ENCODE results near the gene PRKD1.

The PRKD1 gene

DNA sequence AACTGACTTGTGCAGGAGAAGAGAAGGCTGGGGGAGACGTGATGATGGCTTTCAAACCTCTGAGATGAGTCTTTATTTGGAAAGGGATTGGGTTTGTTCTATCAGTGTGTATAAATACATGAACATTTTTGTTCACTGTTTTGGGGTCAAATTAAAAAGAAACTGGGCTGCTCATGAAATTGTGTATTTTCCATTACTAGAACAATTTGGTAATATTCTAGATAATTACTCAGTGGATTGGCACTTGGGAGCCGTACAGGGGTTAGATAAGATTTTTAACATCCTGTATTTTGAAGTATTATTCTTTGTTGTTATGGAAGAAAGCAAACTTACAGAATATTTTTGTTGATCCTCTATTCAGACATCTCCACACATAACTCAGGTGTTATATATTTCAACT is 340.6 kb downstream of the PRKD1 start:
- no peak for DNase-seq

DNA sequence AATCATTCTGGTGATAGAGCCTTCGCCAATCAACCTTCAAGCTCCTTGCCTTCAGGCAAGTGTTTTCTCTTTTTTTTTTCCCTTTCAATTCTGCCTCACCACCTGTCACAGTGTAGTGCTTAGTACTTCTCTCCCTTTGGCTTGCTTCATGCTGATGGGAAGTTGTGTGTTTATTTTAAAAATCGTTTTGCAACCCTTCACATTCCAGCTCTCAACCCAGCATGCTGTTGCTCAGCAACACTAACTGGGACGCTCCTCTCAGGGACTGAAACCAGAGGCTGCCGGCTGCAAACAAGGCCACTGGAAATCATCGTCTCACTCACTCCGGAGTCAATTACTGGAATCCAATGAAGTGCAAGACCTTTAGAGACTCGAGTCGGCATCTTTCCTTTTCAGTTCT is 342.7 kb downstream of the PRKD1 start:
- DNase-seq = no peak

DNA sequence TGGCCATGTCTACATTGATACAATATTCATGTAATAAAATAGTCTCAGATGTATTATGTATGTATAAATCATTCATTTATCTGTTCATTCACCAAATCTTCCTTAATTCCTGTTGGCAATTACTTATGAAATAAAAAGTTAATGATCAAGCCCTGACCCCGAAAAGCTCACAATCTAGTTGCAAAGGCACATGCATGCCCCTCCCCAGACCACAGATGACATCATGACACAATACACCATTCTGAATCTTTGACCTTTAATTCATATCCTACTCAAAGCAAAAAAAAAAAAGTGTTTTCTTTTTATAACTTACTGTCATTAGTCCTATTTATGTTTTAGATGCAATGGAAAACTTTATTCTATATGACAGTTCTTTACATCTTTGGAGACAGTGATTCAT is 346.9 kb downstream of the PRKD1 start:
- no peak for DNase-seq

DNA sequence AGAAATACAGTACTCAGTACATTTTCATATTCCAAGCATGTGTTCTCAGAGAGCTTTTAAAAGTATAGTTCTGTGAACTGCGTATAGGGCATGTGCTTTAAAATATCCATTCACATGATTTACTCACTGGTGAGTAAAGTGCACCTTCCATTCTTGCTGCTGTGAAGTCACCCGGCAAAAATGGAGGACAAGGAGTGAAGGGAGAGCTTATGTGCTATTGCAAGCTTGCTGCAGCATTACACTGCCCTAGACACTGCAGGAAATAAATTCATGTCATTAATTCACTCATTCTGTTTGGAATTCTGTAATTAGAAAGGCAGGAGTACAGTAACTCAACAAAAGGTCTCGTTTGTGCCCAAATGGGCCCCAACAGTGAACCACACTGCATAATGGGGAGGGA is 347.8 kb downstream of the PRKD1 start:
- no peak for DNase-seq

DNA sequence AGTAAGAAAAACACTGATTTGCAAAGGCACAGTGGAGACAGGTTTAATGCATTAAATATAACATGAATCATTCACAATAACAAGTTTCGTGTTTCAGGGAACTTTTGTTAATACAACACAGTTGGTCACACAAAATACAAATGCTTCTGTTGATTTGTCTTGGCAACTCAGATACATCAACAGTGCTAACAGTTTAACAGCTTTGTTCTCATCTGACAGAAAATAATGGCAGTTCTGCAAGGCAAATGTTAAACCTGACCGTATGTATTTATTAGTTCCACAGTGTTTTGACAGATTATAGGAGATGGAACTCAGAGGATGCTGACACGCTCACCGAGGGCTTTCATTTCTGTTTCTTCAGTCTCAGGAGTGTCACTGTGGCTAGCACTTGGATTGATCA is 350.7 kb downstream of the PRKD1 start:
- no peak for DNase-seq

DNA sequence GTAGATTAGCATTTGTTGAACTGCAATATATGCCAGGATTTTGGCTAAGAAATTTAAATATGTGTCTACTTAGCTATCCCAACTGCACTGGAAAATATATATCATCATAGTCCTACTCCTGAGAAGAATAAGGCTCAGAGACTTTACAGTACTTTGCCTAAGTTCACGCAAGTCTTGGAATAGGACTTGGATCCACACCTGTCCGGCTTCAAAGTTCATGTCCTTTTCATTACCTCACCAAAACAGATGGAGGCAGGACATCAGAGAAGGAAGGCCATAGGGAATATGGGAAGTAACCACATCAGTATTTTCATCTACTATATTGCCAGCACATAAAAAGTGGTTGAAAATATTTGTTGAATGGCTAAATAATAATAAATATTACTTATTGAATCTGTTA is 358.5 kb downstream of the PRKD1 start:
- DNase-seq = no peak

DNA sequence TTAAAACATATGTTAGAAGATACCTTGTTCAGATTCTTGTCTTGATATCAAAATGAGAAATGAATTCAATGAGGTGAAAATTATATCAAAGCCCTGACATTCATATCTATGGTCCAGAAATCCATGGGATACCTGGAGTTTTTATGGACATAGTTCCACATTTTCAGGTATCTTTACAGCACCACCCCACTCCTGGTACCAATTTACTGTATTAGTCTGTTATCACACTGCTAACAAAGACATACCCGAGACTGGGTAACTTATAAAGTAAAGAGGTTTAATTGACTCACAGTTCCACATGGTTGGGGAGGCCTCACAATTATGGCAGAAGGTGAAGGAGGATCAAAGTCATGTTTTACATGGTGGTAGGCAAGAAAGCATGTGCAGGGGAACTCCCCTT is 361.5 kb downstream of the PRKD1 start:
- no peak for DNase-seq

DNA sequence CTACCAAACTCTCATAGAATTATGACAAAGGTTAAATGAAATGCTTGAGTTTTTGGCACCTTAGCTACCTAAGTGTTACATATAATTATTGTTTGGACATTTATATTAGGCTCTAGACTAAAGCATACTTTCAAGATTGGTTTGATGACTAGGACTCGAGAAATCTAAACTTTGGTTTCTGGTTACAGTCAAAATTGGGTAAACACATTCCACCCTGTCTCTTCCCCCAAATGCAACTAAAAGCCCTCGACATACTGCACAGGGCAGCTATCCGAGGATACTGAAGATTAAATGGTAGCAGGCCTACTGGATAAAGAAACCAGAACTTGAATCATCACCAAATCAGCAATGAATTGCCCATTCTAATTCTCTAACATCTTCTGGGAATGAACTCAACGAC is 369.1 kb downstream of the PRKD1 start:
- DNase-seq = no peak

DNA sequence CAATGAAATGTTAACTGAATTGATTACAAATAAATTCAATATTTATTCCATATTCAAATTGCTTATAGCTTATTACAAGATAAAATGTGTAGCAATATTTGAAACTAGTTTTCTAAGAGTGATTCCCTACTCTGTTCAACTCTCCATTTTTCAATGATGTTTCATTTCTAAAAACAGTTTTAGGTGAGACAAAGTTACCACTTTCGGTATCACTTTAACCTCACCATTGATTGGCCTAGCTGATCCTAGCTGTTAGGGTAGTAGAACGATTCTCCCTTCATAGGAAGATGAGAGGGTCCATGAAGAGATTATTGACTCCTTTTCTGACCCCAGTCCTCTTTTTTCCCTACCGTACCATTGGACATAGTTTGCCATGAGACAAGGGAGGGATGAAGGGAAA is 373.3 kb downstream of the PRKD1 start:
- DNase-seq = no peak

DNA sequence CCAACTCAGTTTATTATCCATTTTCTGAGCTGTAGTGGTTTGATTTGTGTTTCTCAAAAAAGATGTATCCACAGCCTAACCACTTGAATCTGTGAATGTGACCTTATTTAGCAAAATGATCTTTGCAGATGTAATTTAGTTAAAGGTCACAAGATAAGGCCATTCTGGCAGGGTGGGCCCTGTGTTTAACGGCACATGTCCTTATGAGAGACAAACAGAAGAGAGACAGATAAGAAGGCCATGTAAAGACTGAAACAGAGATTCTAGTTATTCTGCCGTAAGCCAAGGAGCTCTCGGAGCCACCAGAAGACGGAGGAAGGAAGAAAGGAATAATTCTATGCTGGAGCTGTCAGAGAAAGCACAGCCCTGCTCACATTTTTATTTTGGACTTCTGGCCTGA is 374.2 kb downstream of the PRKD1 start:
- DNase-seq = no peak

DNA sequence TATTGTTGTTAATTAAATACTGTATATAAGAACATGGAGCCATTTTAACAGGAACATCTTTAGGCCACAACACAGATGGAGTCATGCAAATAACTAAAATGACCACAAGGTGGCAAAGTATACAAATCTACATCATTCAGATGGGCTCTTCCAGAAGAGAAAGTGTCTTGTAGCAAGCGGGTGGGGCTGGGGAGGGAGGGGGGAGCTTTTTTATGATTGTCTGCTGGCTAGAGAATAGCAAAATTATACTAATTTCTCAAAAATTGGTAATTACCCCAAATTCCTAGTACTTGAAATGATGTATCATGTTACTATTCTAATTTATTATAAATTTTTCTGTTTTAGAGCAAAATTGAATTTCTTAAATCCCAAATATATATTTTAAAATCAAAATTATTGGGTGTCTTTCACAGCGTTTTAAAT is 378.7 kb downstream of the PRKD1 start:
- peak; percentile 26 to 47 for DNase-seq

DNA sequence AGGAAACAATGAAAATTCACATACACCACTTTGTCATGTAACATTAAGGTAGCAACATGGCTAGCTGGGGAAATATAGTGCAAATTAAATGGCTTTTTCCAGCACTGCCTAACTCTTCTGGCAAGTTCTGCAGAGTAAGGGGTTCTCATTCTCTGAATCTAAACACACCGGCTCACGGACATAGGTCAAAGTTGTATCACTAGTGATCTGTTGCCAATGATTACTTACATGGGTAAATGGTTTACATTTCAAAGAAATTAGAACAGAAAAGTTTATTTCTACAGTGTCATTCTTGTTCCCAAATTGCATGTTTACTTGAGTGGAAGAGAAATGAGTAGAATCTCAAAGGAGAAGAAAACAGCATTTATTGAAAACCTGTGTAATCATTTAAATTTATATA is 381.9 kb downstream of the PRKD1 start:
- no peak for DNase-seq

DNA sequence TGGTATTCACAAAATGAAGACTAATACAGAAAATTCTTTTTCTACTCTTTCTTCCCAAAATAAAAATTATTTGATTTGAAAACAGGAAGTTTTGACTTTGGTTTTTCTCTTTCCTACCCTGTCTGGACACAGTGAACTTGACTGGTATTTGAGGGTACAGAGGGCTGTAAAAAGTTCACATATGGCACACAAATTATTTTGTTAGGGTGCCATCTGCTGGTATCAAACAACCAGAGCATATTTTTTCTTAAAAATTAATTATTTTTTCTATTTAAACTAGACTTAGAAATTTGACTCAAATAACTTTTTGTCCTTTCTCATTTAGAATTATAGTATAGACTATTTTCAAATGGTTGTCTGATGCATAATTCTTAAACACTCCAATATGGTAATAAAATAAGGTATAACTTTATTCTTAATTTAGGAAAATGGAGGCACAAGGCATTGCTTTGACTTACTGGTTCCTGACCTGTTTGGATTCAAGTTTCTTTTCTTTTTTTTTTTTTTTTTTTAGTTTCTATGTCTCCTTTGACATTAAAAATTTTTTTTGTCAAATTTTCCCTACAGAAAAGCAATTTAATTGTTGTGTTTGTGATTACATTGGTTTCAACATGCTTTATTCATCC is 390.6 kb downstream of the PRKD1 start:
- no peak for DNase-seq

DNA sequence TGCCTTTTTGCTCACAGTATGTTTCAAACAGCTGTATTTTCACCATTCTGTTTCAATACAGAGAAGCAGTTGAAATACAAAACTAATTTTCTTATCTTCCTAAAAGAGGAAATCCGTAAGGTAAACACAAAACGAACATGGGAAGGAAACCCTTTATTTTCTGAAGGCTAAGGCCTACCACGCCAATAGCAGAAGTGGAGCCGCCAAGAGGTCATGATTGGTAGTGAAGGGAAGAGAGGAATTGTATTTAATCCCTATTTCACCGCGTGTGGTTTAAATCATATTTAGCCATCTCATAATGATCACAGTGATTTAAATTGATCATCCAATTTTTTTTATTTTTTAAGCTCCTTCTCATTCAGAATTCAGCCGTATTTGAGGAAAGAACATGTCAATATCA is 398.2 kb downstream of the PRKD1 start:
- no peak for DNase-seq

DNA sequence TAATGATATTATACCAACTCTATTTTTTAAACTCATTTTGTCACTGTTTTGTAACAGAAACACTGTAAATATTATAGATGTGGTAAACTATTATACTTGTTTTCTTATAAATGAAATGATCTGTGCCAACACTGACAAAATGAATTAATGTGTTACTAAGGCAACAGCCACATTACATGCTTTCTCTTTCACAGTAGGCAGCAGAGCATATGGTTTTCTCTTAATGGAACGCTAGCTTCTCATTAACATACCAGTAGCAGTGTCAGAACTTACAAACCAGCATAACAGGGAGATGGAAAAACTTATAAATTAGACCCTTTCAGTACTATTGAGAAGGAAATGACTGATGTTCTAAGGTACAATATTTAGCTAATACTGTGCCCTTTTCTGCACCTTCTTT is 398.8 kb downstream of the PRKD1 start:
- DNase-seq = no peak

DNA sequence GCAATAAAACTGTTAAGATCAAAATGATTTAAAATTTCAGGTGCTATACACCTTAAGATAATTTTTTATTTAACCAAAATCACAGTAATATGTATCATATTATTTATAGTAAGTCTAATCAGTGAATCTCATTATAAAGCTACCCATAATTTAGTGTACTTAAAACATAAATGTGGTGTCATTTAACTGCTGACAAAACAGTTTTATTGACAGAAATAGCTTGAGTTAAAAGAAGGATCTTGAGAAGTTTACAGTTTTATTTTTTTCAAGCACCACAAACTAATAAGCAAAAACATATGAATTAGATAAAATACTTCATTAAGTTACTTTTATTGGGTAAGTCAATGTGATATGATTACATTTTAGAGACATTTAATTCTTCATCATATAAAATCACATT is 400.4 kb downstream of the PRKD1 start:
- no peak for DNase-seq
